ENCODE measurements around the gene MYOM3.

The MYOM3 gene

GRCh38 chr1:24138476-24139221 is 26.7 kb upstream of the MYOM3 start:
- DNase-seq (ENCODE audit: low spot score) = no peak

- no peak for DNase-seq (ENCODE audit: low spot score)
Observed at GRCh38 chr1:24136956-24137539, 25.1 kb upstream of the MYOM3 start.

DNA sequence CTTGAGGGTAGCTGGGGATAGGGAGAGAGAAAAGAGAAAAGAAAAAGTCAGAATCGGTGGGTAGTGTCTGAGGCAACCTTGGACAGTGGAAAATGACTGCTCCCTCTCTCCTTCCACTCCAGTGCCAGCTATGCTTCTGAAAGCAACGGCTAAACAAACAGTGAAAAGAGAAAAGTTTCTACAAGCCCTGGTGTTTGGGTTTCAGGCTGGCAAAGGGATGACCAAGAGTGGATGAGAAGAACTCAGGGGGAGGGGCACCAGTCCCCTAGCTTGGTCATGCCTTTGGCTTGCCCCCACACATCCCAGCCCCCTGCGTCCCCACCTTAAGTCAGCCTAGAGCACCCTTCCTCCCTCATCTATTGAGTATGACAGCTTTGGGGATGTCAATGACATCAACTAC is 22.4 kb upstream of the MYOM3 start:
- no peak for DNase-seq (ENCODE audit: low spot score)

DNA sequence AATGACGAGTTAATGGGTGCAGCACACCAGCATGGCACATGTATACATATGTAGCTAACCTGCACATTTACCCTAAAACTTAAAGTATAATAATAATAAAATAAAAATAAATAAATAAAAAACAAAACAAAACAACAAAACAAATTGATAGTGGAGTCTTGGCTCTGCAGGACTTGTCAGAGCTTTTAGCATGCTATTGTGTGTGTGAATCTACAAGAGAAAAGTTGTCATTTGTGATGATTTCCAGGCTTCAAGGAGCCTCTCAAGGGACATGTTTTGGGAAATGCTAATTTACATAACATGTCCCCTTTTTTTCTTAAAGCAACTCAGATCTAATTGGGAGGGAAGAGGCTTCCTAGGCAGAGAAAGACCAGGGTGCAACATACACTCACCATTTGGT is 21.9 kb upstream of the MYOM3 start:
- DNase-seq (ENCODE audit: low spot score) = no peak

- no peak for DNase-seq (ENCODE audit: low spot score)
Observed at GRCh38 chr1:24130385-24130784, 18.4 kb upstream of the MYOM3 start.

- no peak for DNase-seq (ENCODE audit: low spot score)
Observed at GRCh38 chr1:24127801-24128363, 15.9 kb upstream of the MYOM3 start.

- no peak for DNase-seq (ENCODE audit: low spot score)
Observed at GRCh38 chr1:24127134-24127800, 15.3 kb upstream of the MYOM3 start.

DNA sequence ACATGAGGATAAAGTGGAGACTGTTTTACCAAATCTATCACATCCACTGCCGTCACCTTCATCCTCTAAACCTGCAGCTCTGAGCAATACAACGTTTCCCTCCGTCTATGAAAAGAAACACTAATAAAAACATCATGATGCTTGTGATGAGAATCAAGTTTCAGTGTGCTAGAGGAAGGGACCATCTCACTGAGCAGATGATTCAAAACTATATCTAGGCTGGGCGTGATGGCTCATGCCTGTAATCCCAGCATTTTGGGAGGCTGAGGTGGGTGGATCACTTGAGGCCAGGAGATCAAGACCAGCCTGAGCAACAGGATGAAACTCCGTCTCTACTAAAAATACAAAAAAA is 14.7 kb upstream of the MYOM3 start:
- no peak for DNase-seq (ENCODE audit: low spot score)

GRCh38 chr1:24126018-24126671 is 14.2 kb upstream of the MYOM3 start:
- DNase-seq (ENCODE audit: low spot score) = no peak

GRCh38 chr1:24125456-24125855 is 13.5 kb upstream of the MYOM3 start:
- no peak for DNase-seq (ENCODE audit: low spot score)

DNA sequence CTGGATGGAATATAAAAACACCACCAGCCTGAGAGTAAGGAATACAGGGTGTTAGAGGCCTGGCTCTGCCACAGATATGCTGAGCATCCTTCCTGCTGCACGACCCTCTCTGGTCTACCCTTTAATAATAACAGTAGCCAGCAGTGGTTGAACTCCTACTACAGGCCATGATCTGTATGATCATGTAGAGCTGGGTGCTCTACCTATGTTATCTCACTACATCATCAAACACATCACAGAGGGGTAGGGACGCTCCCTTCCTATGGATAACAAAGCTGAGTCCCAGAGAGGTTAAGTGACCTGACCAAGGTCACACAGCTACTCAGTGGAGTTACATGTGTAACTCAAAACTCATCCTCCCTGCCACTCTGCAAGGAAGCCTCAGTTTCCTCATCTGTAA is 13.0 kb upstream of the MYOM3 start:
- DNase-seq (ENCODE audit: low spot score) = no peak

GRCh38 chr1:24123611-24124010 is 11.7 kb upstream of the MYOM3 start:
- no peak for DNase-seq (ENCODE audit: low spot score)

DNA sequence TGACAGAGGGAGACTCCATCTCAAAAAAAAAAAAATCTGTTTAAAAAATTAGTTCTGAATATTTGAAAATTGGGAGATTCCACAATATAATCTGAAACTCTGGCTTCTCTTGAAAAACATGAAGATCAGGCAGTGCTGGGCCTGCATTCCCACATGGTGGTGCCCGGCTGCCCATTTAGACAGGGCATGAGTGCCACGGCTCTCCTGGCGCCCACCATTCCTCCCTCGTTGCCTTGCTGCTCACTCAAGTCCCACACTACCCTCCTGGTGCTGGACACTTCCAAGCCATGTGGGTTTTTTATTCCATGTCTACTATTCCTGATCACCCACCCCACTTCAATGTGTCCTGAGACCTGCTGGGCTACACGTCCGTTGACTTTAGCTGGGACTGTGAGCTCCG is 10.8 kb upstream of the MYOM3 start:
- no peak for DNase-seq (ENCODE audit: low spot score)

- DNase-seq (ENCODE audit: low spot score) = no peak
Observed at GRCh38 chr1:24121406-24121805, 9.5 kb upstream of the MYOM3 start.

GRCh38 chr1:24120965-24121364 is 9.0 kb upstream of the MYOM3 start:
- no peak for DNase-seq (ENCODE audit: low spot score)

DNA sequence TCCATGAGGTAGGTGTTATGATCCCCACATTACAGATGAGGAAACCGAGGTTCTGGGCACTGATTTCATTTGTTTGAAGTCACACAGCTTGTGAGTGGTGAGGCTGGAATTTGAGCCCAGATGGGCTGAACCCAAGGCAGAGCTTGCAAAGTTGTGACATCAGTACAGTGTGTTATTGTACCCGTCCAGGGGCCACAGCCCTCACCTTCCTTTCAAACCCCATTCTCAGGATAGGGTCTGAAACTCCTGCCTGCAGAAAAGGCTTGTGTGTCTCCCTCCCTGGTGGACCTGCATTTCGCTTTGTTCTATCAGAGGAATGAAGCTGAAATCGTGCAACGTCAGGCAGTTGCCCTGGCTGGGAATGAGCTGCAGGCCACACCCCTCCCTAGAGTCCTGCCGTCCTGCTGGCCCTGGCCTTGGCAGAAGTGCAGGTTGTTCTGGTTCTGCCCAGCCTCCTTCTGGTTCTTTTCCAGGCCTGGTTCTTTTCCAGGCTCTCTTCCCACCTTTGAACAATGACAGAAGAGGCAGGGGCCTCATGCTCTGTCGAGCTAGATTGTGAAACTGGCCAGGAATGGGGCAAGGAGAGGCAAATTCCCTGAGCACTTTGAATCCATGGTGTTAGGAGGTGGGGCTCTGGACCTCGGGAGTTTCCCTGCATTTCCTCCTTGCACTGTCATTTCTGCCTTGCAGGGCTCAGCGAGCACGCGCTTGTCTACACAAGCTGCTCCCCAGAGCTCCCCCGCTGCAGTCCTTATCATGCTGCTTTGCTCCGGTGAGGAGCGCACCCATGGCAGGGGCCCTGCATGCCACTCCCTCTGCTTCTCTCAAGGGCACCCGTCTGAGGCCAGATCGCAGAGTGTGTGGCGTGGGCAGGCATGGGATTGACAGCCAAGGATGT is 8.2 kb upstream of the MYOM3 start:
- no peak for DNase-seq (ENCODE audit: low spot score)

GRCh38 chr1:24119489-24119858 is 7.5 kb upstream of the MYOM3 start:
- DNase-seq (ENCODE audit: low spot score) = no peak

- DNase-seq (ENCODE audit: low spot score) = no peak
Observed at GRCh38 chr1:24118410-24119242, 6.7 kb upstream of the MYOM3 start.

DNA sequence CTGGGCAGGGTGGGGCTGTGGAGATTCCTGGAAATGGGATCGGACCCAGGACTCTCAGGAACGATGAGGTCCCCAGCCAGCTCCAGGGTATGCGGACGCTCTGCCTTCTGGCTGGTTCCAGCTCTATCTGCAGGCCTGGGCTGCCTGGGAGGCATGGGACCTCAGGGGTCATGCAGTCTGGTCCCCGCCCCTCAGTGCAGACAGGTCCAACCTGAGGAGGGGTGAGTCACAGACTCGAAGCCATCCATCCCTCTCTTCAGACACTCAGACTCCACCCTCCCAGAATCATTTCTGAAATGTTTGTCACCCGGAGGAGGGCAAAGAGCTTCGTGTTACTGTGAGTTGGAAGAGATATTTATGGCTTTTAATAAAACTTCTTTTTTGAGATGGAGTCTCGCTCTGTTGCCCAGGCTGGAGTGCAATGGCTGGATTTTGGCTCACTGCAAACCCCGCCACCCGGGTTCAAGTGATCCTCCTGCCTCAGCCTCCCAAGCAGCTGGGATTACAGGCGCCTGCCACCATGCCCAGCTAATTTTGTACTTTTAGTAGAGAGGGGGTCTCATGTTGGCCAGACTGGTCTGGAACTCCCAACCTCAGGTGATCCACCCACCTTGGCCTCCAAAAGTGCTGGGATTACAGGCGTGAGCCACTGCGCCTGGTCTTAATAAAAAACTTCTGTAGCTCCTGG is 5.9 kb upstream of the MYOM3 start:
- DNase-seq (ENCODE audit: low spot score) = no peak

GRCh38 chr1:24117132-24117531 is 5.2 kb upstream of the MYOM3 start:
- no peak for DNase-seq (ENCODE audit: low spot score)
